ENCODE data around the gene RAB3B.

DNA sequence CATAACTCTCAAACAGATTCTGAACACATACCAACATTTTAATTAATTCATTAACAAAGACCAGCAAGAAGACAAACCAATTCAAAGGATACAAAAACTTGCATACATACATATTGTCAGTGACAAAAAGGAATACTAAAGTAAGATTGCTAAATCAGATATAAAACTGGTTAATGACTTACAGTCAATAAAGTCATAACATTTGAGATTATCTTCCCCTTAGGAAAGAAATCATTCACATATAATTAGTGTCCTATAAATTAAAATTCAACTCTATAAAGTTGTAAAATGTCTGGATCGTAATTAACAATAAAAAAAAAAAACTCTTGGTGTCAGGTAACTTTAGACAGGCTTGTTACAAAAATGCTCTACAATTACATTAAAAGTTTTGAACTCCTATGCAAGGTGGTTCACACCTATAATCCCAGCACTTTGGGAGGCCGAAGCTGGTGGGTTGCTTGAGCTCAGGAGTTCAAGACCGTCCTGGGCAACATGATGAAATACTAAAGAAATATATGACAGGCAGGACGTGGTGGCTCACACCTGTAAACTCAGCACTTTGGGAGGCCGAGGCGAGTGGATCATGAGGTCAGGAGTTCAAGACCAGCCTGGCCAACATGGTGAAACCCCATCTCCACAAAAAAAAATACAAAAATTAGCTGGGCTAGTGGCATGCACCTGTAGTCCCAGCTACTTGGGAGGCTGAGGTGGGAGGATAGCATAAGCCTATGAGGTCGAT, 17.7 kb upstream of the RAB3B start:
- TF ChIP-seq, protein P1, sequence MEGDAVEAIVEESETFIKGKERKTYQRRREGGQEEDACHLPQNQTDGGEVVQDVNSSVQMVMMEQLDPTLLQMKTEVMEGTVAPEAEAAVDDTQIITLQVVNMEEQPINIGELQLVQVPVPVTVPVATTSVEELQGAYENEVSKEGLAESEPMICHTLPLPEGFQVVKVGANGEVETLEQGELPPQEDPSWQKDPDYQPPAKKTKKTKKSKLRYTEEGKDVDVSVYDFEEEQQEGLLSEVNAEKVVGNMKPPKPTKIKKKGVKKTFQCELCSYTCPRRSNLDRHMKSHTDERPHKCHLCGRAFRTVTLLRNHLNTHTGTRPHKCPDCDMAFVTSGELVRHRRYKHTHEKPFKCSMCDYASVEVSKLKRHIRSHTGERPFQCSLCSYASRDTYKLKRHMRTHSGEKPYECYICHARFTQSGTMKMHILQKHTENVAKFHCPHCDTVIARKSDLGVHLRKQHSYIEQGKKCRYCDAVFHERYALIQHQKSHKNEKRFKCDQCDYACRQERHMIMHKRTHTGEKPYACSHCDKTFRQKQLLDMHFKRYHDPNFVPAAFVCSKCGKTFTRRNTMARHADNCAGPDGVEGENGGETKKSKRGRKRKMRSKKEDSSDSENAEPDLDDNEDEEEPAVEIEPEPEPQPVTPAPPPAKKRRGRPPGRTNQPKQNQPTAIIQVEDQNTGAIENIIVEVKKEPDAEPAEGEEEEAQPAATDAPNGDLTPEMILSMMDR (IDR thresholded peaks at IDR 0.05): no peak
- no peak for TF ChIP-seq POLR2A (IDR thresholded peaks at IDR 0.05)
